Fibroblast of the aortic adventitia (primary cell): ENCODE measurements around the gene ATF5. TPM values are rescaled to one million over a fixed set of nuclear protein-coding genes. Genes with fewer than 3 reads are reported as not detected.
A peak's percentile ranks its signal among the peaks of the same experiment; 100 is the strongest.

Source experiments
- DNase-seq: peaks from one replicate; pipeline ENCODE4 v3.0.0-alpha.2; 2010; ENCODE audit warnings: low read depth
- H3K4me3 ChIP-seq: 2 replicates; pipeline ENCODE4 v1.5.1; 2011; ENCODE audit warnings: low read depth, mild to moderate bottlenecking, control low read depth, low read length, moderate library complexity
- CTCF ChIP-seq: IDR thresholded peaks from 2 replicates; pipeline ENCODE4 v1.5.1; 2011; ENCODE audit warnings: mild to moderate bottlenecking, low read length, control low read depth, inconsistent platforms; ENCODE audit not compliant: insufficient read depth
- total RNA-seq: library from RNA; depleted of rRNA; stranded (reverse); fragments of >200 nt; gene quantifications from 2 replicates; pipeline ENCODE4 v1.2.3, GENCODE V29; 2012; ENCODE audit warnings: low replicate concordance

ATF5 gene
- total RNA-seq, 1 donor = 81.5 TPM

- no peak for TF ChIP-seq CTCF
- no peak for DNase-seq
These were observed 20.3 kb upstream of the ATF5 start for GRCh38 chr19:49908480-49909420.

GRCh38 chr19:49910179-49910578, 18.8 kb upstream of the ATF5 start:
- no peak for DNase-seq
- H3K4me3 ChIP-seq = no peak overlapping the region
- TF ChIP-seq CTCF = no peak

More at GRCh38 chr19:49908480-49909420, 20.3 kb upstream of the ATF5 start:
- no peak overlapping the region for H3K4me3 ChIP-seq

GRCh38 chr19:49911381-49912145, 17.4 kb upstream of the ATF5 start:
- H3K4me3 ChIP-seq = no peak overlapping the region
- TF ChIP-seq CTCF = no peak
- DNase-seq = no peak

GRCh38 chr19:49912965-49913685, 15.9 kb upstream of the ATF5 start:
- H3K4me3 ChIP-seq = no peak overlapping the region
- no peak for TF ChIP-seq CTCF
- no peak for DNase-seq

- TF ChIP-seq CTCF = no peak
- no peak for DNase-seq
- no peak overlapping the region for H3K4me3 ChIP-seq
These were observed 15.3 kb upstream of the ATF5 start for GRCh38 chr19:49913720-49914119.

- DNase-seq = no peak
- no peak overlapping the region for H3K4me3 ChIP-seq
- peak; percentile 27 for TF ChIP-seq CTCF
These were observed 13.7 kb upstream of the ATF5 start for GRCh38 chr19:49915271-49915670.
